OCI-LY7 (cell line): ENCODE measurements around the gene CD52.

Source experiments
- EZH2phosphoT487 ChIP-seq: fragments of 200-600 bp; sonication (generic); IDR thresholded peaks from 2 replicates; pipeline ENCODE4 v1.6.1; 2018; ENCODE audit warnings: low read depth, borderline replicate concordance, mild to moderate bottlenecking, mixed run types, antibody characterized with exemption, low read length, moderate library complexity, mixed read lengths
- TF ChIP-seq, protein P1 (sequence below): fragments of 200-600 bp; sonication (generic); conservative IDR thresholded peaks from 2 replicates; pipeline ENCODE4 v1.5.1; 2014; ENCODE audit warnings: mild to moderate bottlenecking, antibody characterized with exemption, low read length, moderate library complexity, mixed read lengths

DNA sequence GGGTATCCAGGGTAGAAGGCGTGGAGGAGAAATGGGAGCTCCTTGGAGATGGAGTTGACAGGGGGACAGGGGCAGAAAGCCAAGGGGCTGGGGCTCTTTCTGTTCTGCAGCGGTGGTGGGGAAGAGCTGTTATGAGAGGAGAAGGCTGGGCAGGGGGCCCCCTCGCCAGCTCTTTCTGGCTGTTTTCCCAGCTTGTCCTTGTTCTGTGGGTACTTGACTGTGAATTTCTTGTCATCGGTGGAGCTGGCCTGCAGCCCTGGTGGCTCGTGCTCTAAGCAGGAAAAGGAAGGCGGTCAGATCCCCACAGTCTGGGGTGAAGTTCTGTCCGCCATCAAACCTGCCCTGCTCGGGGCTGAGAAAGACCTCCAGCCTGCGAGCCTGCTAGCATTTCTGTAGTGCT is 47.2 kb downstream of the CD52 start:
- TF ChIP-seq, protein P1, sequence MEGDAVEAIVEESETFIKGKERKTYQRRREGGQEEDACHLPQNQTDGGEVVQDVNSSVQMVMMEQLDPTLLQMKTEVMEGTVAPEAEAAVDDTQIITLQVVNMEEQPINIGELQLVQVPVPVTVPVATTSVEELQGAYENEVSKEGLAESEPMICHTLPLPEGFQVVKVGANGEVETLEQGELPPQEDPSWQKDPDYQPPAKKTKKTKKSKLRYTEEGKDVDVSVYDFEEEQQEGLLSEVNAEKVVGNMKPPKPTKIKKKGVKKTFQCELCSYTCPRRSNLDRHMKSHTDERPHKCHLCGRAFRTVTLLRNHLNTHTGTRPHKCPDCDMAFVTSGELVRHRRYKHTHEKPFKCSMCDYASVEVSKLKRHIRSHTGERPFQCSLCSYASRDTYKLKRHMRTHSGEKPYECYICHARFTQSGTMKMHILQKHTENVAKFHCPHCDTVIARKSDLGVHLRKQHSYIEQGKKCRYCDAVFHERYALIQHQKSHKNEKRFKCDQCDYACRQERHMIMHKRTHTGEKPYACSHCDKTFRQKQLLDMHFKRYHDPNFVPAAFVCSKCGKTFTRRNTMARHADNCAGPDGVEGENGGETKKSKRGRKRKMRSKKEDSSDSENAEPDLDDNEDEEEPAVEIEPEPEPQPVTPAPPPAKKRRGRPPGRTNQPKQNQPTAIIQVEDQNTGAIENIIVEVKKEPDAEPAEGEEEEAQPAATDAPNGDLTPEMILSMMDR, result no peak
- no peak for TF ChIP-seq EZH2phosphoT487
